IgD-negative memory B cell (primary cell): ENCODE data around the gene PXMP2. TPM values are rescaled to one million over a fixed set of nuclear protein-coding genes. Genes with fewer than 3 reads are reported as not detected.
"Not testable (repeated sequence)": the region's sequence is repeated elsewhere in the genome, so short reads cannot be mapped to it uniquely, and the experiment has no call there.

Experiments
- H3K27ac Mint-ChIP-seq, 3 donors: one replicate each; pipeline ENCODE4 v1.8.0; 2020 to 2022; ENCODE audit warnings: mild to moderate bottlenecking in 3 of 3, mixed read lengths in 3 of 3, moderate library complexity in 1 of 3
- H3K27me3 Mint-ChIP-seq: one replicate; pipeline ENCODE4 v1.8.0; 2021; ENCODE audit warnings: mixed read lengths
- H3K36me3 Mint-ChIP-seq: one replicate; pipeline ENCODE4 v1.8.0; 2020; ENCODE audit warnings: mild to moderate bottlenecking, mixed read lengths
- H3K4me1 Mint-ChIP-seq, 3 donors: one replicate each; pipeline ENCODE4 v1.8.0; 2020 to 2022; ENCODE audit warnings: mixed read lengths in 3 of 3, mild to moderate bottlenecking in 1 of 3
- H3K4me3 Mint-ChIP-seq, 4 donors: one replicate each; pipeline ENCODE4 v1.8.0; 2020 to 2022; ENCODE audit warnings: mild to moderate bottlenecking in 4 of 4, mixed read lengths in 4 of 4, moderate library complexity in 3 of 4
- H3K9me3 Mint-ChIP-seq, 3 donors: one replicate each; pipeline ENCODE4 v1.8.0; 2020 to 2021; ENCODE audit warnings: mixed read lengths in 3 of 3, mild to moderate bottlenecking in 1 of 3
- polyA plus RNA-seq: library from polyadenylated mRNA; unstranded; fragments of 300-500 nt; fragmentation: Illumina TruSeq; gene quantifications from one replicate; pipeline ENCODE4 v1.2.3, GENCODE V29; 2021

The PXMP2 gene
- polyA plus RNA-seq, 1 donor from 2014 or later, result 6.2 TPM

GRCh38 chr12:132735496-132735895, 48.1 kb downstream of the PXMP2 start:
- H3K27ac Mint-ChIP-seq, result no peak overlapping the region
- H3K9me3 Mint-ChIP-seq, result peaks cover 0 to 2% (median 0%) of the 10 kb centered on the region in 3 donors
- H3K4me1 Mint-ChIP-seq, result peaks cover 0 to 1% (median 0%) of the 10 kb centered on the region in 3 donors
- peaks cover 4% of the 10 kb centered on the region for H3K36me3 Mint-ChIP-seq
- no peak overlapping the region for H3K4me3 Mint-ChIP-seq
- no peaks in the 10 kb centered on the region for H3K27me3 Mint-ChIP-seq

DNA sequence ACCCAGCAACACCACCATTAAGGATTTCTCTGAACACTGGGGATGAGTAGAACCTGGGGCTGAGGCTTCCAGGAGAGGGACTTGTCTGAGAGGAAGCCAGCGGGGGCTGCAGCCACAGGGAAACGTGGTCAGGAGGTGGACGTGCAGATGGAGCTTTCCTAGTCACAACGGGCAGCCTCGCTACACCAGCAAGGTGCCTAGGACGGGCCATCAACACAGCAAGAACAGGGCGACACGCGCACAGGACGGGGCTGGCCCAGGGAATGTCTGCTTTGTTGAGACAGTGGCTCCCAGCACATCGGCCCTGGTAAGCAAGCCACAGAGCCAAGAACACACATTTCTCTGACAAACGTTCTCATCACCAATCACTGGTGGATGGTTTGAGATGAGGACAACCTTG, 49.0 kb downstream of the PXMP2 start:
- no peaks in the 10 kb centered on the region for H3K27me3 Mint-ChIP-seq
- peaks cover 0 to 2% (median 0%) of the 10 kb centered on the region in 3 donors for H3K9me3 Mint-ChIP-seq
- H3K4me1 Mint-ChIP-seq, result peaks cover 0 to 1% (median 0%) of the 10 kb centered on the region in 3 donors
- no peak overlapping the region for H3K4me3 Mint-ChIP-seq
- peaks cover 6% of the 10 kb centered on the region for H3K36me3 Mint-ChIP-seq
- no peak overlapping the region for H3K27ac Mint-ChIP-seq

- no peak overlapping the region for H3K4me3 Mint-ChIP-seq
Measured at GRCh38 chr12:132736913-132737312, 49.5 kb downstream of the PXMP2 start.

GRCh38 chr12:132739600-132740312, 52.4 kb downstream of the PXMP2 start:
- peak overlapping the region in 1 of 3 donors; percentile 5 for H3K27ac Mint-ChIP-seq
- H3K4me3 Mint-ChIP-seq, result no peak overlapping the region
- peaks cover 2% of the 10 kb centered on the region for H3K36me3 Mint-ChIP-seq
- H3K27me3 Mint-ChIP-seq, result no peaks in the 10 kb centered on the region
- H3K4me1 Mint-ChIP-seq, result peaks cover 2 to 12% (median 10%) of the 10 kb centered on the region in 3 donors
- peaks cover 0 to 2% (median 0%) of the 10 kb centered on the region in 3 donors for H3K9me3 Mint-ChIP-seq

More at GRCh38 chr12:132736913-132737312, 49.5 kb downstream of the PXMP2 start:
- Mint-ChIP-seq H3K27ac (no peak overlapping the region), H3K36me3 (peaks cover 2% of the 10 kb centered on the region), H3K9me3 (no peaks in the 10 kb centered on the region), H3K27me3 (no peaks in the 10 kb centered on the region), H3K4me1 (peaks cover 2 to 7% (median 2%) of the 10 kb centered on the region in 3 donors)

GRCh38 chr12:132740313-132740646, 52.9 kb downstream of the PXMP2 start:
- peaks cover 2 to 12% (median 10%) of the 10 kb centered on the region in 3 donors for H3K4me1 Mint-ChIP-seq
- H3K9me3 Mint-ChIP-seq, result peaks cover 0 to 2% (median 0%) of the 10 kb centered on the region in 3 donors
- H3K4me3 Mint-ChIP-seq, result no peak overlapping the region
- peak overlapping the region in 1 of 3 donors; percentile 5 for H3K27ac Mint-ChIP-seq
- H3K36me3 Mint-ChIP-seq, result peaks cover 2% of the 10 kb centered on the region
- H3K27me3 Mint-ChIP-seq, result no peaks in the 10 kb centered on the region

DNA sequence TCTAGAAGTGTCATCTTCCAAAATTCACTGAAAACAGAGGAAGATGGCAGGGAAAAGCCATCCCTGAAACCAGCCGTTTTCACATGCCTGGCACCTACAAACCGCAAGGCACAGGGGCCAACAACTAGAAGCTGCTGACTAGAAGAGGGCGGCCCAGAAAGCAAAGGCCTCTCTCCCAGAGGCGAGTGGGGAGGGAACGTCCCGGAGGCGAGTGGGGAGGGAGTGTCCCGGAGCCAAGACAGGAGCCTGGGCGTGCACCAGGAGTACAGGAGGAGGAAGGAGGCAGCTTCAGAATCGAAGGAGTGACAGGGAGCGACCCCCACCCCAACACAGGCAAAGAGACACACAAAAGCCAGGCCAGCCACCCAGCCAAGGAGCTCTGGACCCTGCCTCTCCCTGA, 53.3 kb downstream of the PXMP2 start:
- peaks cover 0 to 2% (median 0%) of the 10 kb centered on the region in 3 donors for H3K9me3 Mint-ChIP-seq
- H3K27ac Mint-ChIP-seq, result no peak overlapping the region
- H3K36me3 Mint-ChIP-seq, result peaks cover 2% of the 10 kb centered on the region
- peaks cover 2 to 12% (median 10%) of the 10 kb centered on the region in 3 donors for H3K4me1 Mint-ChIP-seq
- H3K4me3 Mint-ChIP-seq, result no peak overlapping the region
- no peaks in the 10 kb centered on the region for H3K27me3 Mint-ChIP-seq

DNA sequence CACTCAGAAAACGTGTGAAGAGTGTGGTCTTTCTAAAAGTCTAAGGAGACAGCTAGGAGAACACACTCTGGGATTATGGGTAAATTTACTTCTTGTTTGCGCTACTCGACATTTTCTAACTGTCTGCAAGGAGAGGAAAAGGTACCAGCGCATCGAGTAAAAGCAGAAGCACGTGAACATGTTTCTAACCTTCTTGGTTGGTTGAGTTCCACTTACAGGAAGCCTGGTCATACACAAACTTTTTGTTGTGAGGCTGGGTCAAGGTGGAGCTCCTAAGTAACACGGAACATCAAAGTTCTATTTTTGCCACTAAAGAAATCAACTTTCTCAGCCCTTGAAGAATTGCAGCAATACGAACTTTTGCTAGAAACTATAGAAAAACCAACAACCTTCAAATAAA, 54.2 kb downstream of the PXMP2 start:
- Mint-ChIP-seq H3K27ac (peak overlapping the region; percentile 31 to 82 (median 79)), H3K27me3 (no peaks in the 10 kb centered on the region), H3K4me3 (peak overlapping the region in 1 of 4 donors; percentile 41), H3K9me3 (peaks cover 0 to 2% (median 0%) of the 10 kb centered on the region in 3 donors), H3K36me3 (peaks cover 2% of the 10 kb centered on the region), H3K4me1 (peaks cover 4 to 12% (median 10%) of the 10 kb centered on the region in 3 donors)

DNA sequence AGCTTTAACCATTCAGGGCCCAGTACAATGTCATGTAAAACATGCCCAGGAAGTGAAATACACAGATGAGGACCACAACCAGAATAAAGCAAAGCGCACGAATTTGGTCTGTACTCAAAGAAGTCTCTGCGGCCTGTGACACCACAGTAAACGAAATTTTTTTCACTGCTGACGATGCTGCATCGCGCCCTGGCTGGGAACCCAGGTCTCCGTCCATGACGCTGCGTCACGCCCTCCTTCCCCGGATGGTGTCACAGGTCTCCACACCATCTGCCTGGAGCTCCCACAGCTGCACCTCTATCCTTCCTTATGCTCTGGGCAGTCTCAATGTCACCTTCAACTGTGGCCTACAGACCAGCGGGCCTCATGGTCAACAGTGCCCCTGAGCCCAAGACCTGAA, 56.4 kb downstream of the PXMP2 start:
- Mint-ChIP-seq H3K27ac (no peak overlapping the region), H3K9me3 (peaks cover 0 to 2% (median 0%) of the 10 kb centered on the region in 3 donors), H3K4me3 (no peak overlapping the region), H3K4me1 (peaks cover 4 to 12% (median 10%) of the 10 kb centered on the region in 3 donors), H3K27me3 (no peaks in the 10 kb centered on the region), H3K36me3 (peaks cover 4% of the 10 kb centered on the region)

DNA sequence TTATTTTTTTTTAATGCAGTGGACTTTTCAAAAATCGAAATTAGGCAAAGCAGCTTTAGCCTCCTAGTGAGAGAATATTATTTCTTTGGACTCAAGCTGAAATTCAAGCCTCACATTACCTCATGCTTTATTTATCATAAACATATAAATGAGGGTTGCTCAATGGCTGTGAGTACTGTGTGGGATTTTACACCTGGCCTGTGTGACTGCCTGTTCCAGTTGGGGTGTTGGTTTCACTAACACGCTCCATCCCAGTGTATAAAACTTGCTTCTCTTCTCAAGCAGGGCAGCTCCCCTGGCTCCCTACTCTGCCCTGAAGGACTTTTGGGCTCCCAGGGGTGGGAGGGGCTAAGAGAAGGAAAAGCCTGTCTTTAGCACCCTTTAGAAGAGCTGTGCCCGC, 59.2 kb downstream of the PXMP2 start:
- H3K27ac Mint-ChIP-seq, result no peak overlapping the region
- H3K4me1 Mint-ChIP-seq, result peaks cover 4 to 10% (median 8%) of the 10 kb centered on the region in 3 donors
- no peak overlapping the region for H3K4me3 Mint-ChIP-seq
- peaks cover 0 to 2% (median 0%) of the 10 kb centered on the region in 3 donors for H3K9me3 Mint-ChIP-seq
- H3K36me3 Mint-ChIP-seq, result peaks cover 2% of the 10 kb centered on the region
- no peaks in the 10 kb centered on the region for H3K27me3 Mint-ChIP-seq

DNA sequence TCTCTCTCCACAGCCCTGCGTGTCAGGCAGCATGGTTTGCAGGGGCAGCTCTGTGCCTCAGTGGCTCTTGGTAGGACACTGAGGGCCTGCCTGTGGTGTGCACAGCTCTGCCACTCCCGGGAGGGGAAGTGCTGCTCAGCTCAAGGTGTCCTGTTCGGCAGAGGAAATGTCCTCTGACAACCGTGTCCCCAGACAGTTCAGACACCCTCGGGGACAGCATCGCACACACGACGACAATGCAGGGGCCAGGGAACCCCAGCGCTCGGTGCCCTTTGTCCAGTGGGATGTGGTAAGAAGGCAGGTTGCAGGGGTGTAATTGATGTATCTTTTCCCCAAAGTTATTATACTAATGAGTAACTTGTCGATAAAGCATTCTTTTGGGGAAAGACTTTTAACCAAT, 60.0 kb downstream of the PXMP2 start:
- H3K27me3 Mint-ChIP-seq, result no peaks in the 10 kb centered on the region

GRCh38 chr12:132747896-132748295, 60.5 kb downstream of the PXMP2 start:
- no peak overlapping the region for H3K4me3 Mint-ChIP-seq
- peaks cover 2% of the 10 kb centered on the region for H3K36me3 Mint-ChIP-seq
- no peaks in the 10 kb centered on the region for H3K27me3 Mint-ChIP-seq
- H3K27ac Mint-ChIP-seq, result no peak overlapping the region
- H3K9me3 Mint-ChIP-seq, result no peaks in the 10 kb centered on the region
- H3K4me1 Mint-ChIP-seq, result peaks cover 0 to 1% (median 1%) of the 10 kb centered on the region in 3 donors

More for the DNA sequence above, 60.0 kb downstream of the PXMP2 start:
- H3K4me3 Mint-ChIP-seq, result no peak overlapping the region
- peaks cover 2% of the 10 kb centered on the region for H3K36me3 Mint-ChIP-seq
- peaks cover under 1 to 5% (median 1%) of the 10 kb centered on the region in 3 donors for H3K4me1 Mint-ChIP-seq
- peaks cover 0 to 2% (median 0%) of the 10 kb centered on the region in 3 donors for H3K9me3 Mint-ChIP-seq
- no peak overlapping the region for H3K27ac Mint-ChIP-seq

DNA sequence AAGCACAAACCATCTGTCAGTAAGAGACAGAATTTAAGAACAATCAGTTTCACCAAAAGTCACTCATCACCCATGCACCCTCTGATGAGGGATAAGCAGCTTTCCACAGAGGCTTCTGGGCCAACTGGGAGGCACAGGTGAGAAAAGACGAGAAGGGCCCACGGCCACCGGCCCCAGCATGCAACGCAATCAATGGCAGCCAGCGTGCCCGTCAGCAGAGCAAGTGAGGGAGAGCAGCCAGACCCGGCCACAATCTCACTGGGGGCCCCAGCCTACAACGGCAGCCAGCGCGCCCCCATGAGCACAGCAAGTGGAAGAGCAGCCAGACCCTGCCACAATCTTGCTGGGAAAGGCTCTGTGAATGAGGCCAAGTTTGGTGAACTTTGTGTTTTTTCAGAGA, 60.9 kb downstream of the PXMP2 start:
- H3K4me1 Mint-ChIP-seq, result peaks cover 0 to 1% (median 1%) of the 10 kb centered on the region in 3 donors
- no peaks in the 10 kb centered on the region for H3K9me3 Mint-ChIP-seq
- H3K36me3 Mint-ChIP-seq, result peaks cover 2% of the 10 kb centered on the region
- H3K4me3 Mint-ChIP-seq, result no peak overlapping the region
- H3K27ac Mint-ChIP-seq, result no peak overlapping the region
- no peaks in the 10 kb centered on the region for H3K27me3 Mint-ChIP-seq

DNA sequence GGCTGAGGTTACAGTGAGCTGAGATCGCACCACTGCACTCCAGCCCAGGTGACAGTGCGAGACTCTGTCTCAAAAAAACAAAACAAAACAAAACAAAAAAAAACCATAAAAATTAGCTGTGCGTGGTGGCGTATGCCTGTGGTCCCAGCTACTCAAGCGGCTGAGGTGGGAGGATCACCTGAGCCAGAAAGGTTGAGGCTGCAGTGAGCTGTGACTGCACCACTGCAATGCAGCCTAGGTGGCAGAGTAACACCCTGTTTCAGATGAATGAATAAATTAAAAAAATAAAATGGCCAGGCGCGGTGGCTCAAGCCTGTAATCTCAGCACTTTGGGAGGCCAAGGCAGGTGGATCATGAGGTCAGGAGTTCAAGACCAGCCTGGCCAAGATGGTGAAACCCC, 66.3 kb downstream of the PXMP2 start:
- H3K4me3 Mint-ChIP-seq, H3K4me1 Mint-ChIP-seq, H3K27me3 Mint-ChIP-seq, H3K9me3 Mint-ChIP-seq, H3K36me3 Mint-ChIP-seq: not testable (repeated sequence)
- H3K27ac Mint-ChIP-seq, result peak overlapping the region in 1 of 3 donors; percentile 87

- H3K9me3 Mint-ChIP-seq, result no peaks in the 10 kb centered on the region
Measured at GRCh38 chr12:132754160-132754932, 67.0 kb downstream of the PXMP2 start.

More at GRCh38 chr12:132754160-132754932, 67.0 kb downstream of the PXMP2 start:
- Mint-ChIP-seq H3K27ac (peak overlapping the region in 2 of 3 donors; percentile 77 to 87), H3K4me1 (no peaks in the 10 kb centered on the region), H3K27me3 (no peaks in the 10 kb centered on the region), H3K36me3 (no peaks in the 10 kb centered on the region), H3K4me3 (no peak overlapping the region)
